Heart left ventricle (tissue), 16 donors: ENCODE measurements around the gene TAF4B. TPM values are rescaled to one million over a fixed set of nuclear protein-coding genes. Genes with fewer than 3 reads are reported as not detected.

ENCODE experiments used
- ATAC-seq, 4 donors: fragments of 200-7000 bp; cut with Tn5 transposase; one replicate each; pipeline ENCODE4 v1.9.1; 2020 to 2022; ENCODE audit warnings: moderate library complexity in 4 of 4, mild to moderate bottlenecking in 3 of 4, moderate number of reproducible peaks in 1 of 4
- DNase-seq, 5 donors: peaks; one replicate each; pipeline ENCODE4 v3.0.0-alpha.2; 2020
- H3K27ac ChIP-seq, 12 donors: fragments of 200-600 bp; sonication (generic) in 4 of 12; one replicate each; pipeline versions ENCODE4 v1.5.0 to v1.8.0; 2016 to 2022; ENCODE audit warnings: mild to moderate bottlenecking in 2 of 12
- H3K27me3 ChIP-seq, 9 donors: fragments of 200-600 bp; sonication (generic) in 2 of 9; one replicate each; pipeline versions ENCODE4 v1.5.1 to v1.8.0; 2016 to 2022; ENCODE audit warnings: mild to moderate bottlenecking in 3 of 9
- H3K36me3 ChIP-seq, 9 donors: fragments of 200-600 bp; sonication (generic) in 2 of 9; one replicate each; pipeline versions ENCODE4 v1.5.0 to v1.8.0; 2018 to 2022; ENCODE audit warnings: mild to moderate bottlenecking in 2 of 9
- H3K4me1 ChIP-seq, 12 donors: fragments of 200-600 bp; sonication (generic) in 4 of 12; one replicate each; pipeline versions ENCODE4 v1.5.0 to v1.8.0; 2016 to 2022; ENCODE audit warnings: mild to moderate bottlenecking in 3 of 12
- H3K4me3 ChIP-seq, 12 donors: fragments of 200-600 bp; sonication (generic) in 4 of 12; one replicate each; pipeline versions ENCODE4 v1.5.0 to v1.8.0; 2017 to 2022; ENCODE audit warnings: mild to moderate bottlenecking in 9 of 12, moderate library complexity in 4 of 12
- H3K9me3 ChIP-seq, 12 donors: fragments of 200-600 bp; sonication (generic) in 4 of 12; one replicate each; pipeline versions ENCODE4 v1.5.0 to v1.8.0; 2016 to 2022; ENCODE audit warnings: mild to moderate bottlenecking in 1 of 12
- CTCF ChIP-seq, 12 donors: fragments of 200-600 bp; sonication (generic) in 4 of 12; IDR thresholded peaks; one replicate each; pipeline versions ENCODE4 v1.5.0 to v1.8.0; 2018 to 2022; ENCODE audit warnings: antibody characterized with exemption in 12 of 12, mild to moderate bottlenecking in 5 of 12
- POLR2A ChIP-seq, 2 donors: fragments of 450-650 bp; IDR thresholded peaks; one replicate each; pipeline ENCODE4 v1.6.1; 2017; ENCODE audit warnings: antibody characterized with exemption in 2 of 2, mild to moderate bottlenecking in 2 of 2, moderate library complexity in 2 of 2
- WGBS, 4 donors: extraction: QIAGEN DNeasy Blood & Tissue Kit in 2 of 4; methylation state at CpG; one replicate each; pipeline versions ENCODE4 v1.1.5 to v1.1.7; 2013 to 2018; 5-methylcytosine and 5-hydroxymethylcytosine counted together
- intact Hi-C, 10 donors: fragments of 100-400 bp; cut with DNase I; formaldehyde crosslinking; loops; one replicate each; pipeline versions ENCODE4 v1.11.1 to v1.14.2; 2022
- polyA plus RNA-seq, 2 donors: library from polyadenylated mRNA; stranded (reverse); fragments of 200-250 nt; gene quantifications; one replicate each; pipeline ENCODE4 v1.2.3, GENCODE V29; 2013
- total RNA-seq, 9 donors: library from RNA; depleted of rRNA in 2 of 9; stranded (reverse); fragments of >200 nt in 2 of 9; fragmentation: NEBNext Ultra II Directional in 3 of 9; extraction: Animal tissue kit (Norgen Biotek cat#: 25700) in 3 of 9; gene quantifications; one replicate each; pipeline versions ENCODE4 v1.1.0 to v1.2.4, GENCODE V29; 2016 to 2023
- donor health status: ischemic (EF 13 %, LVEDD 7.1; RV severe dilation, severe dysfunction).
- donor health status: healthy with polysubstance abuse.
- donor health status: DM: no; HTN: yes; CAD: no.
- donor health status: DM: no; HTN: no; CAD: no.
- donor health status: ischemic (EF 25% LVEDD 6.9; RV normal size, moderate dysfunction).
- donor health status: ischemic (EF 25% LVEDD 5.7; RV mildly dilated, moderate dysfunction).
- donor health status: healthy.
- donor health status: DM: yes; HTN: yes; CAD: no.
- donor health status: ischemic (EF 35%, LVEDD 5.7; RV mildly dilated, moderate dysfunction).
- donor health status: nonischemic (EF 11% LVEDD 7.7; RV severe dilation, severe dysfunction).
- donor health status: DM: yes; HTN: yes; CAD: no.
- donor health status: PGD.
- donor health status: ischemic (EF 29% LVEDD 5.4; RV normal size, mild dysfunction).
- donor health status: nonischemic (EF 23%, LVEDD 6.1; RV moderate dilation, normal function).

The TAF4B gene
- total and polyA plus RNA-seq, 11 donors: 0.38 to 3.6 (median 1.6) TPM

DNA sequence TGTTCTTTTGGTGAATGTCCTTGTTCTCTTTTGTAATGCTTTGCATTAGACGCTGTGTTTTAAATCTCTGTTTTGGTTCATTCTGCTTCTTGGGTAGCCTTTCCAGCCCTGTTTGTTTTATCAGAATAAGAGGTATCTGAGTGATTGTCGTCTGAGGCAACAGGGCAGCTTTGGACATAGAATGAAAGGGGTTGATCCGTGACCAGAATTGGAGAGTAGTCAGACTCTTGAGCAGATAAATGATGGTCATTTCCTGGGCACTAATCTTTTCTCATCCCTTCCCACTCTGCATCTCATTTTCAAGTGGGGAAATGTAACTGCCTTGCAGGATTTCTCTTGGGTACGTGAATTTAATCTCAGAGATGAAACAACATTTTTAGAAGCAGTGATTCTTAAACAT, 61.4 kb downstream of the TAF4B start:
- Histone ChIP-seq H3K4me3 (no peak overlapping the region), H3K27me3 (no peaks in the 10 kb centered on the region), H3K36me3 (peaks cover 0 to 20% (median 6%) of the 10 kb centered on the region in 9 donors), H3K9me3 (peaks cover 0 to 6% (median 0%) of the 10 kb centered on the region in 12 donors), H3K4me1 (no peaks in the 10 kb centered on the region), H3K27ac (no peak overlapping the region)
- DNase-seq (no peak), ATAC-seq (no peak)
- 78 to 84% (median 80%) methylated on average over 4 of the region's 4 CpGs for WGBS, 4 donors
- intact Hi-C loops: no loop called here
- TF ChIP-seq POLR2A (IDR thresholded peaks at IDR 0.05) (no peak), CTCF (IDR thresholded peaks at IDR 0.05) (no peak)

GRCh38 chr18:26290385-26290784, 64.1 kb downstream of the TAF4B start:
- no peaks in the 10 kb centered on the region for H3K4me1 ChIP-seq

GRCh38 chr18:26293982-26294381, 67.7 kb downstream of the TAF4B start:
- peaks cover 0 to 2% (median 0%) of the 10 kb centered on the region in 12 donors for H3K9me3 ChIP-seq
- no peak overlapping the region for H3K27ac ChIP-seq
- H3K4me3 ChIP-seq: no peak overlapping the region
- no peak for ATAC-seq
- 92 to 97% (median 96%) methylated on average over 1 of the region's 1 CpG for WGBS, 4 donors
- no peaks in the 10 kb centered on the region for H3K36me3 ChIP-seq
- no peaks in the 10 kb centered on the region for H3K27me3 ChIP-seq
- no peaks in the 10 kb centered on the region for H3K4me1 ChIP-seq
- intact Hi-C loops: no loop called here
- TF ChIP-seq POLR2A (IDR thresholded peaks at IDR 0.05): no peak
- TF ChIP-seq CTCF (IDR thresholded peaks at IDR 0.05): no peak
- DNase-seq: no peak

More at GRCh38 chr18:26290385-26290784, 64.1 kb downstream of the TAF4B start:
- no peaks in the 10 kb centered on the region for H3K27me3 ChIP-seq
- no peak for ATAC-seq
- intact Hi-C loops: no loop called here
- H3K9me3 ChIP-seq: no peaks in the 10 kb centered on the region
- H3K4me3 ChIP-seq: no peak overlapping the region
- no peak overlapping the region for H3K27ac ChIP-seq
- 87 to 89% (median 88%) methylated on average over 3 of the region's 3 CpGs for WGBS, 4 donors
- DNase-seq: no peak
- peaks cover 0 to 13% (median 6%) of the 10 kb centered on the region in 9 donors for H3K36me3 ChIP-seq
- TF ChIP-seq POLR2A (IDR thresholded peaks at IDR 0.05) (no peak), CTCF (IDR thresholded peaks at IDR 0.05) (no peak)

GRCh38 chr18:26298107-26298506, 71.9 kb downstream of the TAF4B start:
- Histone ChIP-seq H3K27ac (no peak overlapping the region), H3K27me3 (no peaks in the 10 kb centered on the region), H3K36me3 (no peaks in the 10 kb centered on the region), H3K4me1 (no peaks in the 10 kb centered on the region), H3K4me3 (no peak overlapping the region), H3K9me3 (peaks cover 0 to 2% (median 0%) of the 10 kb centered on the region in 12 donors)
- ATAC-seq (no peak), DNase-seq (no peak)
- no peak for TF ChIP-seq POLR2A (IDR thresholded peaks at IDR 0.05)
- TF ChIP-seq CTCF (IDR thresholded peaks at IDR 0.05): no peak
- intact Hi-C loops: no loop called here
- WGBS, 4 donors: 94 to 96% (median 94%) methylated on average over 8 of the region's 8 CpGs
